GM23338 (cell line): ENCODE results near the gene FILIP1. TPM values are rescaled to one million over a fixed set of nuclear protein-coding genes. Genes with fewer than 3 reads are reported as not detected.

Experiments
- ATAC-seq: fragments of 200-7000 bp; cut with Tn5 transposase; 3 replicates; pipeline ENCODE4 v1.9.1; 2020
- DNase-seq: peaks from one replicate; pipeline ENCODE4 v3.0.0-alpha.2; 2015; ENCODE audit warnings: low spot score
- H2AFZ ChIP-seq: fragments of 200-600 bp; sonication (generic); 2 replicates; pipeline ENCODE4 v1.8.0; 2016; ENCODE audit warnings: antibody characterized with exemption, mild to moderate bottlenecking, moderate library complexity
- H3F3A ChIP-seq: fragments of 200-600 bp; sonication (generic); replicated peaks from 2 replicates; pipeline ENCODE4 v1.8.0; 2017; ENCODE audit warnings: antibody characterized with exemption, mixed run types, low read depth
- H3K27ac ChIP-seq: fragments of 200-600 bp; sonication (generic); 2 replicates; pipeline ENCODE4 v1.6.1; 2016; ENCODE audit warnings: low read depth
- H3K27me3 ChIP-seq: fragments of 200-600 bp; sonication (generic); 2 replicates; pipeline ENCODE4 v1.8.0; 2016; ENCODE audit warnings: mild to moderate bottlenecking, mixed run types, moderate library complexity; ENCODE audit not compliant: insufficient read depth
- H3K36me3 ChIP-seq: fragments of 200-600 bp; sonication (generic); 2 replicates; pipeline ENCODE4 v1.8.0; 2016; ENCODE audit warnings: mild to moderate bottlenecking; ENCODE audit not compliant: insufficient read depth
- H3K4me1 ChIP-seq: fragments of 200-600 bp; sonication (generic); 2 replicates; pipeline ENCODE4 v1.8.0; 2016; ENCODE audit warnings: mild to moderate bottlenecking, moderate library complexity; ENCODE audit not compliant: insufficient read depth
- H3K4me2 ChIP-seq: fragments of 200-600 bp; sonication (generic); 2 replicates; pipeline ENCODE4 v1.7.1; 2017; ENCODE audit warnings: mixed run types
- H3K4me3 ChIP-seq: fragments of 200-600 bp; sonication (generic); 2 replicates; pipeline ENCODE4 v1.6.1; 2016; ENCODE audit warnings: mixed run types
- H3K79me2 ChIP-seq: fragments of 200-600 bp; sonication (generic); replicated peaks from 2 replicates; pipeline ENCODE4 v1.8.0; 2017; ENCODE audit warnings: mild to moderate bottlenecking; ENCODE audit not compliant: insufficient read depth
- H3K9me2 ChIP-seq: fragments of 200-600 bp; sonication (generic); 2 replicates; pipeline ENCODE4 v1.8.0; 2017; ENCODE audit not compliant: insufficient read depth
- H4K20me1 ChIP-seq: fragments of 200-600 bp; sonication (generic); replicated peaks from 2 replicates; pipeline ENCODE4 v1.8.0; 2017; ENCODE audit warnings: mild to moderate bottlenecking; ENCODE audit not compliant: insufficient read depth
- H3K27ac Mint-ChIP-seq: 2 replicates; pipeline ENCODE4 v1.8.0; 2020; ENCODE audit warnings: inconsistent platforms, mild to moderate bottlenecking, moderate library complexity, mixed read lengths
- H3K27me3 Mint-ChIP-seq: 3 replicates; pipeline ENCODE4 v1.8.0; 2022; ENCODE audit warnings: low read depth, mild to moderate bottlenecking, moderate library complexity, mixed read lengths, inconsistent platforms; ENCODE audit not compliant: insufficient read depth, poor library complexity
- H3K36me3 Mint-ChIP-seq: 3 replicates; pipeline ENCODE4 v1.8.0; 2021; ENCODE audit warnings: low read depth, mild to moderate bottlenecking, inconsistent platforms, moderate library complexity, mixed read lengths
- H3K4me1 Mint-ChIP-seq: 3 replicates; pipeline ENCODE4 v1.8.0; 2020; ENCODE audit warnings: mild to moderate bottlenecking, inconsistent platforms, mixed read lengths
- H3K4me3 Mint-ChIP-seq: 3 replicates; pipeline ENCODE4 v1.8.0; 2021; ENCODE audit warnings: moderate library complexity, mild to moderate bottlenecking, inconsistent platforms, mixed read lengths
- H3K9me3 Mint-ChIP-seq: 3 replicates; pipeline ENCODE4 v1.8.0; 2020; ENCODE audit warnings: moderate library complexity, mild to moderate bottlenecking, inconsistent platforms, mixed read lengths
- JUNB ChIP-seq: IDR thresholded peaks from one replicate; pipeline ENCODE4 v1.6.1; 2016; ENCODE audit warnings: antibody characterized with exemption; ENCODE audit not compliant: unreplicated experiment
- ZNF114 ChIP-seq: fragments of 250-450 bp; sonication (Bioruptor Pico); IDR thresholded peaks from 2 replicates; pipeline ENCODE4 v1.5.0; 2020; ENCODE audit warnings: mild to moderate bottlenecking, moderate library complexity
- ZNF331 ChIP-seq: fragments of 250-450 bp; sonication (Bioruptor Pico); IDR thresholded peaks from 2 replicates; pipeline ENCODE4 v1.5.0; 2020; ENCODE audit warnings: low read depth, mild to moderate bottlenecking, moderate library complexity
- polyA plus RNA-seq: library from polyadenylated mRNA; unstranded; fragments of >200 nt; fragmentation: Nextera tagmentation; extraction: Ambion mirVana; gene quantifications from 2 replicates; pipeline ENCODE4 v1.2.1, GENCODE V29; 2016
- total RNA-seq: library from RNA; depleted of rRNA; stranded (reverse); fragments of >200 nt; shearing (Covaris generic); gene quantifications from 2 replicates; pipeline ENCODE4 v1.2.3, GENCODE V29; 2014
- TF ChIP-seq, protein P1 (sequence below): fragments of 250-450 bp; sonication (Bioruptor Pico); IDR thresholded peaks from 2 replicates; pipeline ENCODE4 v1.5.0; 2020; ENCODE audit warnings: mild to moderate bottlenecking, moderate library complexity
- TF ChIP-seq, protein P2 (sequence below): IDR thresholded peaks from 2 replicates; pipeline ENCODE4 v1.6.1; 2016; ENCODE audit warnings: antibody characterized with exemption

FILIP1 gene
- total and polyA plus RNA-seq, 2 experiments from 2014 or later, result 3.7 to 6.4 TPM

DNA sequence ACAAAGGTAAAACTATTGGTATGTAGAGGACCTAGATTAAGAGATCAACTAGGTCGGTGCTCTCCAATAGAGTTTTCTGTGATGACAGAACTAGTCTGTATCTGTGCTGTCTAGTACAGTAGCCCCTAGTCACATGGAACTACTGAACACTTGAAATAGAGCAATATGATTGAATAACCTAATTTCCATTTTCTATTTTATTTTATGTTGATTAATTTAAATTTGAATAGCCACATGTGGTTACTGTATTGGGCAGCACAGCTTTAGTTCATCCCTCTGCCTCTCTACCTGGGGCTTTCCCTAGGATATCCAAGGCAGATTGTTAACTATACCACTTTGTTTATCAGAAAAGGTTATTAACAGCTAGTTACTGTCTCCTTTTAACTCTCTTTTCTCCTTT lies 27.0 kb downstream of the FILIP1 start:
- Histone ChIP-seq H3K4me1 (peaks cover 7% of the 10 kb centered on the region; the same call in 1 of the 2 replicates), H3F3A (no peaks in the 10 kb centered on the region)

More for the DNA sequence above, 27.0 kb downstream of the FILIP1 start:
- Histone ChIP-seq H3K27me3 (no peaks in the 10 kb centered on the region), H3K79me2 (no peaks in the 10 kb centered on the region), H3K9me2 (no peaks in the 10 kb centered on the region), H3K4me3 (no peak overlapping the region), H3K36me3 (no peaks in the 10 kb centered on the region), H3K4me2 (no peak overlapping the region), H4K20me1 (no peaks in the 10 kb centered on the region), H3K27ac (no peak overlapping the region), H2AFZ (no peak overlapping the region)
- Mint-ChIP-seq H3K4me3 (no peak overlapping the region), H3K27me3 (peaks cover 2% of the 10 kb centered on the region), H3K27ac (0 out of 2 replicates have a peak overlapping the region, but pooled peaks have one; percentile 16), H3K4me1 (peaks cover 13% of the 10 kb centered on the region), H3K9me3 (no peaks in the 10 kb centered on the region), H3K36me3 (no peaks in the 10 kb centered on the region)
- DNase-seq, result no peak
- TF ChIP-seq ZNF114 (CRISPR knock-in tag), result no peak
- no peak for TF ChIP-seq ZNF331 (CRISPR knock-in tag)
- TF ChIP-seq, protein P1, sequence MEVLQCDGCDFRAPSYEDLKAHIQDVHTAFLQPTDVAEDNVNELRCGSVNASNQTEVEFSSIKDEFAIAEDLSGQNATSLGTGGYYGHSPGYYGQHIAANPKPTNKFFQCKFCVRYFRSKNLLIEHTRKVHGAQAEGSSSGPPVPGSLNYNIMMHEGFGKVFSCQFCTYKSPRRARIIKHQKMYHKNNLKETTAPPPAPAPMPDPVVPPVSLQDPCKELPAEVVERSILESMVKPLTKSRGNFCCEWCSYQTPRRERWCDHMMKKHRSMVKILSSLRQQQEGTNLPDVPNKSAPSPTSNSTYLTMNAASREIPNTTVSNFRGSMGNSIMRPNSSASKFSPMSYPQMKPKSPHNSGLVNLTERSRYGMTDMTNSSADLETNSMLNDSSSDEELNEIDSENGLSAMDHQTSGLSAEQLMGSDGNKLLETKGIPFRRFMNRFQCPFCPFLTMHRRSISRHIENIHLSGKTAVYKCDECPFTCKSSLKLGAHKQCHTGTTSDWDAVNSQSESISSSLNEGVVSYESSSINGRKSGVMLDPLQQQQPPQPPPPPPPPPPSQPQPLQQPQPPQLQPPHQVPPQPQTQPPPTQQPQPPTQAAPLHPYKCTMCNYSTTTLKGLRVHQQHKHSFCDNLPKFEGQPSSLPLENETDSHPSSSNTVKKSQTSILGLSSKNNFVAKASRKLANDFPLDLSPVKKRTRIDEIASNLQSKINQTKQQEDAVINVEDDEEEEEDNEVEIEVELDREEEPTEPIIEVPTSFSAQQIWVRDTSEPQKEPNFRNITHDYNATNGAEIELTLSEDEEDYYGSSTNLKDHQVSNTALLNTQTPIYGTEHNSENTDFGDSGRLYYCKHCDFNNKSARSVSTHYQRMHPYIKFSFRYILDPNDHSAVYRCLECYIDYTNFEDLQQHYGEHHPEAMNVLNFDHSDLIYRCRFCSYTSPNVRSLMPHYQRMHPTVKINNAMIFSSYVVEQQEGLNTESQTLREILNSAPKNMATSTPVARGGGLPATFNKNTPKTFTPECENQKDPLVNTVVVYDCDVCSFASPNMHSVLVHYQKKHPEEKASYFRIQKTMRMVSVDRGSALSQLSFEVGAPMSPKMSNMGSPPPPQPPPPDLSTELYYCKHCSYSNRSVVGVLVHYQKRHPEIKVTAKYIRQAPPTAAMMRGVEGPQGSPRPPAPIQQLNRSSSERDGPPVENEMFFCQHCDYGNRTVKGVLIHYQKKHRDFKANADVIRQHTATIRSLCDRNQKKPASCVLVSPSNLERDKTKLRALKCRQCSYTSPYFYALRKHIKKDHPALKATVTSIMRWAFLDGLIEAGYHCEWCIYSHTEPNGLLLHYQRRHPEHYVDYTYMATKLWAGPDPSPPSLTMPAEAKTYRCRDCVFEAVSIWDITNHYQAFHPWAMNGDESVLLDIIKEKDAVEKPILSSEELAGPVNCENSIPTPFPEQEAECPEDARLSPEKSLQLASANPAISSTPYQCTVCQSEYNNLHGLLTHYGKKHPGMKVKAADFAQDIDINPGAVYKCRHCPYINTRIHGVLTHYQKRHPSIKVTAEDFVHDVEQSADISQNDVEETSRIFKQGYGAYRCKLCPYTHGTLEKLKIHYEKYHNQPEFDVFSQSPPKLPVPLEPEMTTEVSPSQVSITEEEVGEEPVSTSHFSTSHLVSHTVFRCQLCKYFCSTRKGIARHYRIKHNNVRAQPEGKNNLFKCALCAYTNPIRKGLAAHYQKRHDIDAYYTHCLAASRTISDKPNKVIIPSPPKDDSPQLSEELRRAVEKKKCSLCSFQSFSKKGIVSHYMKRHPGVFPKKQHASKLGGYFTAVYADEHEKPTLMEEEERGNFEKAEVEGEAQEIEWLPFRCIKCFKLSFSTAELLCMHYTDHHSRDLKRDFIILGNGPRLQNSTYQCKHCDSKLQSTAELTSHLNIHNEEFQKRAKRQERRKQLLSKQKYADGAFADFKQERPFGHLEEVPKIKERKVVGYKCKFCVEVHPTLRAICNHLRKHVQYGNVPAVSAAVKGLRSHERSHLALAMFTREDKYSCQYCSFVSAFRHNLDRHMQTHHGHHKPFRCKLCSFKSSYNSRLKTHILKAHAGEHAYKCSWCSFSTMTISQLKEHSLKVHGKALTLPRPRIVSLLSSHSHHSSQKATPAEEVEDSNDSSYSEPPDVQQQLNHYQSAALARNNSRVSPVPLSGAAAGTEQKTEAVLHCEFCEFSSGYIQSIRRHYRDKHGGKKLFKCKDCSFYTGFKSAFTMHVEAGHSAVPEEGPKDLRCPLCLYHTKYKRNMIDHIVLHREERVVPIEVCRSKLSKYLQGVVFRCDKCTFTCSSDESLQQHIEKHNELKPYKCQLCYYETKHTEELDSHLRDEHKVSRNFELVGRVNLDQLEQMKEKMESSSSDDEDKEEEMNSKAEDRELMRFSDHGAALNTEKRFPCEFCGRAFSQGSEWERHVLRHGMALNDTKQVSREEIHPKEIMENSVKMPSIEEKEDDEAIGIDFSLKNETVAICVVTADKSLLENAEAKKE (CRISPR knock-in tag), result no peak
- no peak for TF ChIP-seq JUNB
- TF ChIP-seq, protein P2, sequence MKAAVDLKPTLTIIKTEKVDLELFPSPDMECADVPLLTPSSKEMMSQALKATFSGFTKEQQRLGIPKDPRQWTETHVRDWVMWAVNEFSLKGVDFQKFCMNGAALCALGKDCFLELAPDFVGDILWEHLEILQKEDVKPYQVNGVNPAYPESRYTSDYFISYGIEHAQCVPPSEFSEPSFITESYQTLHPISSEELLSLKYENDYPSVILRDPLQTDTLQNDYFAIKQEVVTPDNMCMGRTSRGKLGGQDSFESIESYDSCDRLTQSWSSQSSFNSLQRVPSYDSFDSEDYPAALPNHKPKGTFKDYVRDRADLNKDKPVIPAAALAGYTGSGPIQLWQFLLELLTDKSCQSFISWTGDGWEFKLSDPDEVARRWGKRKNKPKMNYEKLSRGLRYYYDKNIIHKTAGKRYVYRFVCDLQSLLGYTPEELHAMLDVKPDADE, result no peak
- ATAC-seq, result peak; percentile 39; the same call in 2 of the 3 replicates
